Erythroblast (primary cell): ENCODE results near the gene ADAMTS1.

Source experiments
- GATA1 ChIP-seq: IDR thresholded peaks from 2 replicates; pipeline ENCODE4 v1.6.1; 2011; ENCODE audit warnings: low read depth, mild to moderate bottlenecking, control low read depth, low read length, moderate library complexity
- POLR2A ChIP-seq: IDR thresholded peaks from 2 replicates; pipeline ENCODE4 v1.6.1; 2011; ENCODE audit warnings: mild to moderate bottlenecking, low read length

- TF ChIP-seq POLR2A, result no peak
- no peak for TF ChIP-seq GATA1
Observed at GRCh38 chr21:26877018-26877417, 31.8 kb upstream of the ADAMTS1 start.
